PC-9 (cell line): ENCODE data around the gene KLC4.

Experiments
- CTCF ChIP-seq: fragments of 200-600 bp; sonication (generic); conservative IDR thresholded peaks from 2 replicates; pipeline ENCODE4 v1.6.1; 2017; ENCODE audit warnings: mixed run types, antibody characterized with exemption, mild to moderate bottlenecking, moderate library complexity
- EZH2 ChIP-seq: fragments of 200-600 bp; sonication (generic); IDR thresholded peaks from 2 replicates; pipeline ENCODE4 v1.8.0; 2017; ENCODE audit warnings: antibody characterized with exemption, low read depth

- TF ChIP-seq CTCF, result no peak
- TF ChIP-seq EZH2, result no peak
These were observed 60.8 kb downstream of the KLC4 start for GRCh38 chr6:43120101-43120763.
